GM23248 (cell line): Measurements from ENCODE around the gene SPTBN5.

Source experiments
- EZH2 ChIP-seq: fragments of 200-600 bp; sonication (generic); IDR thresholded peaks from 2 replicates; pipeline ENCODE4 v1.6.1; 2018; ENCODE audit warnings: antibody characterized with exemption, mild to moderate bottlenecking; ENCODE audit not compliant: insufficient read depth, poor library complexity, severe bottlenecking
- EZH2phosphoT487 ChIP-seq: fragments of 200-600 bp; sonication (generic); IDR thresholded peaks from 2 replicates; pipeline ENCODE4 v1.6.1; 2018; ENCODE audit warnings: antibody characterized with exemption, moderate library complexity, mild to moderate bottlenecking, low read depth; ENCODE audit not compliant: insufficient read depth

GRCh38 chr15:41832208-41832607 lies 61.6 kb downstream of the SPTBN5 start:
- no peak for TF ChIP-seq EZH2
- TF ChIP-seq EZH2phosphoT487: no peak
